ENCODE results near the gene PLAC1.

- TF ChIP-seq CTCF (IDR thresholded peaks at IDR 0.05): no peak
- no peak for TF ChIP-seq POLR2A (IDR thresholded peaks at IDR 0.05)
Measured at GRCh38 chrX:134654398-134655012, 3.8 kb downstream of the PLAC1 start.

All from ovary (tissue), 3 donors.